Caco-2 (cell line): ENCODE results near the gene TMEM131. TPM values are rescaled to one million over a fixed set of nuclear protein-coding genes. Genes with fewer than 3 reads are reported as not detected.

ENCODE experiments used
- BruUV-seq: library from RNA; stranded (reverse); fragments of 400-500 nt; replicated peaks from 2 replicates; lab custom pipeline; 2021; lab: Mats Ljungman, UMichigan
- CTCF ChIA-PET: fragments of 300-600 bp; sonication (Branson Sonifier 250); formaldehyde crosslinking; loops from one replicate; lab custom pipeline; 2022; ENCODE audit warnings: antibody characterized with exemption; lab: Charles Lee
- POLR2A ChIA-PET: fragments of 300-600 bp; sonication (Branson Sonifier 250); formaldehyde crosslinking; loops from one replicate; lab custom pipeline; 2022; ENCODE audit warnings: antibody characterized with exemption; lab: Charles Lee
- DNase-seq, 2 experiments: peaks; one replicate each; pipeline versions ENCODE4 v3.0.0 to v3.0.0-alpha.2; 2020 to 2022
- H3K27me3 ChIP-seq: replicated peaks from 2 replicates; pipeline ENCODE4 v1.6.0; 2011; ENCODE audit warnings: low read length; ENCODE audit not compliant: control insufficient read depth, insufficient read depth
- H3K36me3 ChIP-seq: 2 replicates; pipeline ENCODE4 v1.5.1; 2011; ENCODE audit warnings: low read length; ENCODE audit not compliant: control insufficient read depth, insufficient read depth
- H3K4me1 ChIP-seq: fragments of 250-450 bp; sonication (Bioruptor Pico); 2 replicates; pipeline ENCODE4 v1.5.1; 2020; ENCODE audit warnings: mild to moderate bottlenecking
- H3K4me3 ChIP-seq: 2 replicates; pipeline ENCODE4 v1.5.1; 2011; ENCODE audit warnings: low read depth, mild to moderate bottlenecking, control low read depth, low read length
- H3K9me3 ChIP-seq: fragments of 250-450 bp; sonication (Bioruptor Pico); 2 replicates; pipeline ENCODE4 v1.5.1; 2020; ENCODE audit warnings: mild to moderate bottlenecking, moderate library complexity
- H3K27ac Mint-ChIP-seq: one replicate; pipeline ENCODE4 v1.8.0; 2022; ENCODE audit warnings: mixed read lengths; ENCODE audit not compliant: unreplicated experiment
- H3K27me3 Mint-ChIP-seq: one replicate; pipeline ENCODE4 v1.8.0; 2022; ENCODE audit warnings: mixed read lengths; ENCODE audit not compliant: insufficient read depth, unreplicated experiment
- H3K36me3 Mint-ChIP-seq: one replicate; pipeline ENCODE4 v1.8.0; 2022; ENCODE audit warnings: mild to moderate bottlenecking, mixed read lengths; ENCODE audit not compliant: insufficient read depth, unreplicated experiment
- H3K4me1 Mint-ChIP-seq: one replicate; pipeline ENCODE4 v1.8.0; 2022; ENCODE audit warnings: low read depth, mixed read lengths; ENCODE audit not compliant: unreplicated experiment
- H3K4me3 Mint-ChIP-seq: one replicate; pipeline ENCODE4 v1.8.0; 2022; ENCODE audit warnings: mild to moderate bottlenecking, moderate library complexity, mixed read lengths; ENCODE audit not compliant: unreplicated experiment
- H3K9me3 Mint-ChIP-seq: one replicate; pipeline ENCODE4 v1.8.0; 2022; ENCODE audit warnings: mixed read lengths; ENCODE audit not compliant: unreplicated experiment
- intact Hi-C: fragments of 100-400 bp; cut with micrococcal nuclease; formaldehyde crosslinking; loops from one replicate; pipeline ENCODE4 v1.10.0; 2022; ENCODE audit not compliant: unreplicated experiment
- total RNA-seq: library from RNA; stranded (reverse); gene quantifications from 2 replicates; pipeline ENCODE4 v1.2.3, GENCODE V29; 2022
- TF ChIP-seq, protein P1 (sequence below), 2 experiments: fragments of 200-600 bp in 1 of 2; IDR thresholded peaks; 1 replicate in 1 of 2; 2 replicates in 1 of 2; pipeline versions ENCODE4 v1.5.1 to v1.8.0; 2011 to 2022; ENCODE audit warnings: antibody characterized with exemption in 1 of 2, control low read depth in 1 of 2, inconsistent platforms in 1 of 2, low read depth in 1 of 2, low read length in 1 of 2, mild to moderate bottlenecking in 1 of 2, moderate library complexity in 1 of 2; ENCODE audit not compliant: insufficient read depth in 1 of 2, severe bottlenecking in 1 of 2, unreplicated experiment in 1 of 2

The TMEM131 gene
- total RNA-seq, 1 experiment from 2014 or later = 36.3 TPM

GRCh38 chr2:97717613-97717995 is 278.1 kb downstream of the TMEM131 start:
- TF ChIP-seq, protein P1, sequence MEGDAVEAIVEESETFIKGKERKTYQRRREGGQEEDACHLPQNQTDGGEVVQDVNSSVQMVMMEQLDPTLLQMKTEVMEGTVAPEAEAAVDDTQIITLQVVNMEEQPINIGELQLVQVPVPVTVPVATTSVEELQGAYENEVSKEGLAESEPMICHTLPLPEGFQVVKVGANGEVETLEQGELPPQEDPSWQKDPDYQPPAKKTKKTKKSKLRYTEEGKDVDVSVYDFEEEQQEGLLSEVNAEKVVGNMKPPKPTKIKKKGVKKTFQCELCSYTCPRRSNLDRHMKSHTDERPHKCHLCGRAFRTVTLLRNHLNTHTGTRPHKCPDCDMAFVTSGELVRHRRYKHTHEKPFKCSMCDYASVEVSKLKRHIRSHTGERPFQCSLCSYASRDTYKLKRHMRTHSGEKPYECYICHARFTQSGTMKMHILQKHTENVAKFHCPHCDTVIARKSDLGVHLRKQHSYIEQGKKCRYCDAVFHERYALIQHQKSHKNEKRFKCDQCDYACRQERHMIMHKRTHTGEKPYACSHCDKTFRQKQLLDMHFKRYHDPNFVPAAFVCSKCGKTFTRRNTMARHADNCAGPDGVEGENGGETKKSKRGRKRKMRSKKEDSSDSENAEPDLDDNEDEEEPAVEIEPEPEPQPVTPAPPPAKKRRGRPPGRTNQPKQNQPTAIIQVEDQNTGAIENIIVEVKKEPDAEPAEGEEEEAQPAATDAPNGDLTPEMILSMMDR (IDR thresholded peaks at IDR 0.05; ENCODE audit: insufficient read depth in 1 of 2, low read depth in 1 of 2, low read length in 1 of 2, severe bottlenecking in 1 of 2, unreplicated experiment in 1 of 2) = no peak
- Mint-ChIP-seq H3K4me1 (peaks cover 8% of the 10 kb centered on the region), H3K36me3 (no peaks in the 10 kb centered on the region), H3K4me3 (no peak overlapping the region), H3K9me3 (no peaks in the 10 kb centered on the region), H3K27ac (no peak overlapping the region), H3K27me3 (no peaks in the 10 kb centered on the region)
- ChIA-PET POLR2A (no interaction called here), CTCF (no interaction called here)
- Histone ChIP-seq H3K4me3 (no peak overlapping the region), H3K36me3 (no peaks in the 10 kb centered on the region), H3K27me3 (no peaks in the 10 kb centered on the region), H3K4me1 (peaks cover 17% of the 10 kb centered on the region), H3K9me3 (no peaks in the 10 kb centered on the region)
- DNase-seq = peak in 1 of 2 experiments; percentile 9
- intact Hi-C loops = no loop called here
- no TSS peak for BruUV-seq

- Histone ChIP-seq H3K4me3 (no peak overlapping the region), H3K9me3 (no peaks in the 10 kb centered on the region), H3K4me1 (peaks cover 17% of the 10 kb centered on the region), H3K27me3 (no peaks in the 10 kb centered on the region), H3K36me3 (no peaks in the 10 kb centered on the region)
- TF ChIP-seq, protein P1 (IDR thresholded peaks at IDR 0.05; ENCODE audit: insufficient read depth in 1 of 2, low read depth in 1 of 2, low read length in 1 of 2, severe bottlenecking in 1 of 2, unreplicated experiment in 1 of 2) = no peak
- no peaks in the 10 kb centered on the region for H3K36me3 Mint-ChIP-seq
- H3K4me3 Mint-ChIP-seq = no peak overlapping the region
- intact Hi-C loops = no loop called here
- ChIA-PET CTCF (no interaction called here), POLR2A (no interaction called here)
- peak in 1 of 2 experiments; percentile 26 for DNase-seq
- H3K27me3 Mint-ChIP-seq = no peaks in the 10 kb centered on the region
- no peaks in the 10 kb centered on the region for H3K9me3 Mint-ChIP-seq
- no TSS peak for BruUV-seq
- peaks cover 15% of the 10 kb centered on the region for H3K4me1 Mint-ChIP-seq
- no peak overlapping the region for H3K27ac Mint-ChIP-seq
These were observed 278.8 kb downstream of the TMEM131 start for GRCh38 chr2:97716695-97717612.

- Mint-ChIP-seq H3K27ac (no peak overlapping the region), H3K4me3 (no peak overlapping the region), H3K4me1 (peaks cover 23% of the 10 kb centered on the region), H3K27me3 (no peaks in the 10 kb centered on the region), H3K9me3 (no peaks in the 10 kb centered on the region), H3K36me3 (no peaks in the 10 kb centered on the region)
- POLR2A ChIA-PET = no interaction called here
- H3K36me3 ChIP-seq = no peaks in the 10 kb centered on the region
- peak in 1 of 2 experiments; percentile 30 for DNase-seq
- TF ChIP-seq, protein P1 (IDR thresholded peaks at IDR 0.05; ENCODE audit: insufficient read depth in 1 of 2, low read depth in 1 of 2, low read length in 1 of 2, severe bottlenecking in 1 of 2, unreplicated experiment in 1 of 2) = no peak
- intact Hi-C loops = no loop called here
- CTCF ChIA-PET = no interaction called here
- no peaks in the 10 kb centered on the region for H3K27me3 ChIP-seq
- BruUV-seq = no TSS peak
- no peak overlapping the region for H3K4me3 ChIP-seq
- peaks cover 24% of the 10 kb centered on the region for H3K4me1 ChIP-seq
- H3K9me3 ChIP-seq = no peaks in the 10 kb centered on the region
These were observed 279.6 kb downstream of the TMEM131 start for GRCh38 chr2:97715951-97716694.
